GM19455 (cell line): Measurements from ENCODE around the gene CHML.
"Not testable (repeated sequence)": the region's sequence is repeated elsewhere in the genome, so short reads cannot be mapped to it uniquely, and the experiment has no call there.

ENCODE experiments used
- ATAC-seq: cut with Tn5 transposase; IDR thresholded peaks from one replicate; pipeline ENCODE4 v1.9.1; 2021; ENCODE audit not compliant: unreplicated experiment

CHML gene

GRCh38 chr1:241640149-241640866 is at the start of gene CHML, which contains the start of gene OPN3:
CHML (minus strand) TSS chr1:241640369; CDS start chr1:241635766, 4,603 bp downstream.
OPN3 (minus strand) TSS chr1:241640369; CDS start chr1:241640254, 115 bp downstream.
- ATAC-seq: peak; percentile 92

- no peak for ATAC-seq
Observed at GRCh38 chr1:241688940-241689368, 48.8 kb upstream of the CHML start.

- ATAC-seq: no peak
Observed at GRCh38 chr1:241684108-241684507, 43.9 kb upstream of the CHML start.

GRCh38 chr1:241682921-241683320 is 42.8 kb upstream of the CHML start:
- no peak for ATAC-seq

- ATAC-seq: not testable (repeated sequence)
Observed at GRCh38 chr1:241681861-241682448, 41.8 kb upstream of the CHML start.

GRCh38 chr1:241679961-241680360 is 39.8 kb upstream of the CHML start:
- no peak for ATAC-seq

- ATAC-seq: no peak
Observed at GRCh38 chr1:241679404-241679803, 39.2 kb upstream of the CHML start.

- no peak for ATAC-seq
Observed at GRCh38 chr1:241678536-241678935, 38.4 kb upstream of the CHML start.

- peak; percentile 89 for ATAC-seq
Observed at GRCh38 chr1:241677201-241677600, 37.0 kb upstream of the CHML start.

GRCh38 chr1:241675983-241676382 is 35.8 kb upstream of the CHML start:
- no peak for ATAC-seq

GRCh38 chr1:241674805-241675384 is 34.7 kb upstream of the CHML start:
- no peak for ATAC-seq

GRCh38 chr1:241672301-241672700 is 32.1 kb upstream of the CHML start:
- ATAC-seq: no peak

- no peak for ATAC-seq
Observed at GRCh38 chr1:241666419-241666818, 26.2 kb upstream of the CHML start.

- ATAC-seq: no peak
Observed at GRCh38 chr1:241660424-241660972, 20.3 kb upstream of the CHML start.

- ATAC-seq: not testable (repeated sequence)
Observed at GRCh38 chr1:241659016-241659415, 18.8 kb upstream of the CHML start.

GRCh38 chr1:241658081-241658793 is 18.1 kb upstream of the CHML start:
- ATAC-seq: no peak

- no peak for ATAC-seq
Observed at GRCh38 chr1:241654641-241655040, 14.5 kb upstream of the CHML start.

- ATAC-seq: no peak
Observed at GRCh38 chr1:241654019-241654418, 13.8 kb upstream of the CHML start.

GRCh38 chr1:241652012-241652411 is 11.8 kb upstream of the CHML start, which contains the start of gene WDR64:
WDR64 (plus strand) TSS chr1:241652281; CDS start chr1:241652485, 204 bp downstream.
- ATAC-seq: no peak

- ATAC-seq: no peak
Observed at GRCh38 chr1:241648159-241648558, 8.0 kb upstream of the CHML start.

- no peak for ATAC-seq
Observed at GRCh38 chr1:241647658-241648057, 7.5 kb upstream of the CHML start.
